ENCODE data around the gene ANK3.

- TF ChIP-seq CTCF (IDR thresholded peaks at IDR 0.05 in 4 of 5, conservative IDR thresholded peaks at IDR 0.05 in 1 of 5), result no peak
- TF ChIP-seq POLR2A (IDR thresholded peaks at IDR 0.05), result no peak
These were observed 54.7 kb downstream of the ANK3 start for GRCh38 chr10:60334991-60335390.
